Liver (tissue), 9 donors: ENCODE measurements around the gene GCLC. TPM values are rescaled to one million over a fixed set of nuclear protein-coding genes. Genes with fewer than 3 reads are reported as not detected.

Experiments
- DNase-seq: peaks from one replicate; pipeline ENCODE4 v3.0.0-alpha.2; 2017; ENCODE audit warnings: low spot score
- H3K27ac ChIP-seq, 2 donors: one replicate each; pipeline ENCODE4 v1.7.0; 2013; ENCODE audit warnings: inconsistent platforms in 2 of 2, low read length in 2 of 2, control low read depth in 1 of 2, low read depth in 1 of 2, mild to moderate bottlenecking in 1 of 2
- H3K27me3 ChIP-seq, 4 donors: one replicate each; pipeline versions ENCODE4 v1.6.1 to v1.7.0; 2013; ENCODE audit warnings: low read length in 3 of 4, inconsistent platforms in 1 of 4, mild to moderate bottlenecking in 1 of 4, moderate library complexity in 1 of 4; ENCODE audit not compliant: control insufficient read depth in 4 of 4, insufficient read depth in 4 of 4
- H3K36me3 ChIP-seq, 4 donors: one replicate each; pipeline versions ENCODE4 v1.6.1 to v1.7.0; 2013; ENCODE audit warnings: low read length in 3 of 4, mild to moderate bottlenecking in 3 of 4, low read depth in 1 of 4, moderate library complexity in 1 of 4; ENCODE audit not compliant: control insufficient read depth in 4 of 4, insufficient read depth in 3 of 4
- H3K4me1 ChIP-seq, 4 donors: one replicate each; pipeline versions ENCODE4 v1.6.1 to v1.7.0; 2013; ENCODE audit warnings: low read length in 3 of 4, mild to moderate bottlenecking in 3 of 4, moderate library complexity in 1 of 4; ENCODE audit not compliant: control insufficient read depth in 4 of 4, insufficient read depth in 4 of 4
- H3K4me3 ChIP-seq, 3 donors: one replicate each; pipeline versions ENCODE4 v1.6.1 to v1.7.0; 2013; ENCODE audit warnings: low read length in 3 of 3, control low read depth in 1 of 3, low read depth in 1 of 3, mild to moderate bottlenecking in 1 of 3
- H3K9ac ChIP-seq, 2 donors: one replicate each; pipeline ENCODE4 v1.7.0; 2013; ENCODE audit warnings: low read length in 2 of 2, mild to moderate bottlenecking in 2 of 2, moderate library complexity in 2 of 2, control low read depth in 1 of 2, low read depth in 1 of 2
- H3K9me3 ChIP-seq, 4 donors: one replicate each; pipeline versions ENCODE4 v1.6.1 to v1.7.0; 2013; ENCODE audit warnings: low read length in 3 of 4; ENCODE audit not compliant: control insufficient read depth in 4 of 4
- ATF3 ChIP-seq: IDR thresholded peaks from 2 replicates; pipeline ENCODE4 v1.6.1; 2016; ENCODE audit warnings: antibody characterized with exemption
- CTCF ChIP-seq: fragments of 150-350 bp; IDR thresholded peaks from 2 replicates; pipeline ENCODE4 v1.5.1; 2017; ENCODE audit warnings: improper control_type of control experiment, low read depth, low read length; ENCODE audit not compliant: missing input control
- EGR1 ChIP-seq, 2 donors: IDR thresholded peaks; 2 replicates each; pipeline ENCODE4 v1.6.1; 2016 to 2018; ENCODE audit warnings: antibody characterized with exemption in 2 of 2, low read depth in 2 of 2
- FOXA1 ChIP-seq: IDR thresholded peaks from 2 replicates; pipeline ENCODE4 v1.6.1; 2016; ENCODE audit warnings: antibody characterized with exemption
- FOXA2 ChIP-seq: IDR thresholded peaks from 2 replicates; pipeline ENCODE4 v1.6.1; 2016; ENCODE audit warnings: antibody characterized with exemption
- GABPA ChIP-seq, 2 donors: IDR thresholded peaks in 1 of 2; conservative IDR thresholded peaks in 1 of 2; 2 replicates each; pipeline ENCODE4 v1.6.1; 2016; ENCODE audit warnings: antibody characterized with exemption in 2 of 2, mild to moderate bottlenecking in 1 of 2, moderate library complexity in 1 of 2
- HNF4A ChIP-seq, 2 donors: conservative IDR thresholded peaks; 2 replicates each; pipeline ENCODE4 v1.6.1; 2016; ENCODE audit warnings: antibody characterized with exemption in 2 of 2, mild to moderate bottlenecking in 2 of 2
- HNF4G ChIP-seq: IDR thresholded peaks from 2 replicates; pipeline ENCODE4 v1.6.1; 2016; ENCODE audit warnings: antibody characterized with exemption
- JUND ChIP-seq, 2 donors: IDR thresholded peaks; 2 replicates each; pipeline ENCODE4 v1.6.1; 2016; ENCODE audit warnings: antibody characterized with exemption in 2 of 2
- NR2F2 ChIP-seq: IDR thresholded peaks from 2 replicates; pipeline ENCODE4 v1.6.1; 2016; ENCODE audit warnings: antibody characterized with exemption
- RAD21 ChIP-seq, 2 donors: IDR thresholded peaks; 2 replicates each; pipeline ENCODE4 v1.6.1; 2016; ENCODE audit warnings: antibody characterized with exemption in 2 of 2, mild to moderate bottlenecking in 2 of 2
- RXRA ChIP-seq, 2 donors: IDR thresholded peaks; 2 replicates each; pipeline ENCODE4 v1.6.1; 2017 to 2018; ENCODE audit warnings: antibody characterized with exemption in 2 of 2, mild to moderate bottlenecking in 1 of 2
- SP1 ChIP-seq: IDR thresholded peaks from 2 replicates; pipeline ENCODE4 v1.6.1; 2018; ENCODE audit warnings: antibody characterized with exemption, mild to moderate bottlenecking
- TAF1 ChIP-seq: conservative IDR thresholded peaks from 2 replicates; pipeline ENCODE4 v1.6.1; 2016; ENCODE audit warnings: antibody characterized with exemption, mild to moderate bottlenecking
- YY1 ChIP-seq: IDR thresholded peaks from 2 replicates; pipeline ENCODE4 v1.6.1; 2016; ENCODE audit warnings: antibody characterized with exemption, mild to moderate bottlenecking
- WGBS: extraction: QIAGEN DNeasy Blood & Tissue Kit; methylation state at CpG from one replicate; pipeline ENCODE4 v1.1.7; 2013; 5-methylcytosine and 5-hydroxymethylcytosine counted together
- polyA plus RNA-seq, 2 donors: library from polyadenylated mRNA; stranded (reverse) in 1 of 2; unstranded in 1 of 2; fragments of 200-250 nt in 1 of 2; fragments of >200 nt in 1 of 2; fragmentation: Nextera tagmentation in 1 of 2; extraction: Ambion mirVana in 1 of 2; gene quantifications; one replicate each; pipeline versions ENCODE4 v1.2.1 to v1.2.3, GENCODE V29; 2013 to 2015
- total RNA-seq, 2 donors: library from RNA; depleted of rRNA; stranded (reverse); fragments of >200 nt; gene quantifications; one replicate each; pipeline ENCODE4 v1.2.3, GENCODE V29; 2014
- donor health status: healthy.
- donor health status: healthy.
- donor health status: healthy.
- donor health status: healthy.
- donor health status: healthy.

The GCLC gene
- total and polyA plus RNA-seq, 4 donors, result 28.6 to 135 (median 79.8) TPM

GRCh38 chr6:53581173-53581773, 36.4 kb upstream of the GCLC start:
- no peaks in the 10 kb centered on the region for H3K9me3 ChIP-seq
- H3K27me3 ChIP-seq, result no peaks in the 10 kb centered on the region
- no peak for TF ChIP-seq HNF4G
- no peak for TF ChIP-seq FOXA1
- no peak for TF ChIP-seq TAF1
- no peak for TF ChIP-seq CTCF
- TF ChIP-seq GABPA (IDR thresholded peaks at IDR 0.05 in 1 of 2, conservative IDR thresholded peaks at IDR 0.05 in 1 of 2), result no peak
- no peak for TF ChIP-seq SP1
- TF ChIP-seq YY1, result no peak
- no peak for TF ChIP-seq RXRA (IDR thresholded peaks at IDR 0.05)
- no peak for TF ChIP-seq NR2F2
- no peak for TF ChIP-seq FOXA2
- TF ChIP-seq HNF4A (conservative IDR thresholded peaks at IDR 0.05), result no peak
- no peak for TF ChIP-seq RAD21 (IDR thresholded peaks at IDR 0.05)
- TF ChIP-seq ATF3, result no peak
- no peak for TF ChIP-seq JUND (IDR thresholded peaks at IDR 0.05)
- peaks cover 0 to 2% (median 0%) of the 10 kb centered on the region in 4 donors for H3K4me1 ChIP-seq
- H3K4me3 ChIP-seq, result no peak overlapping the region
- DNase-seq, result no peak
- H3K36me3 ChIP-seq, result no peaks in the 10 kb centered on the region
- no peak overlapping the region for H3K27ac ChIP-seq
- WGBS, result 92% methylated on average over 2 of the region's 2 CpGs
- no peak overlapping the region for H3K9ac ChIP-seq

GRCh38 chr6:53579338-53579737, 34.4 kb upstream of the GCLC start:
- no peaks in the 10 kb centered on the region for H3K36me3 ChIP-seq
- no peak overlapping the region for H3K27ac ChIP-seq
- H3K4me1 ChIP-seq, result peaks cover 0 to 2% (median 0%) of the 10 kb centered on the region in 4 donors
- H3K9me3 ChIP-seq, result no peaks in the 10 kb centered on the region
- no peak for TF ChIP-seq EGR1 (IDR thresholded peaks at IDR 0.05; ENCODE audit: low read depth in 2 of 2)
- TF ChIP-seq HNF4A (conservative IDR thresholded peaks at IDR 0.05), result no peak
- no peak for TF ChIP-seq FOXA2
- TF ChIP-seq ATF3, result no peak
- no peak overlapping the region for H3K4me3 ChIP-seq
- no peak overlapping the region for H3K9ac ChIP-seq
- no peaks in the 10 kb centered on the region for H3K27me3 ChIP-seq
- no peak for DNase-seq
- 90% methylated on average over 5 of the region's 5 CpGs for WGBS

- Histone ChIP-seq H3K27ac (no peak overlapping the region), H3K9me3 (no peaks in the 10 kb centered on the region), H3K27me3 (no peaks in the 10 kb centered on the region), H3K9ac (no peak overlapping the region), H3K36me3 (no peaks in the 10 kb centered on the region), H3K4me3 (no peak overlapping the region), H3K4me1 (peaks cover 0 to 2% (median 0%) of the 10 kb centered on the region in 4 donors)
- 81% methylated on average over 7 of the region's 7 CpGs for WGBS
- DNase-seq, result no peak
- TF ChIP-seq CTCF (no peak), TAF1 (no peak), HNF4A (conservative IDR thresholded peaks at IDR 0.05) (no peak), RAD21 (IDR thresholded peaks at IDR 0.05) (no peak), GABPA (IDR thresholded peaks at IDR 0.05 in 1 of 2, conservative IDR thresholded peaks at IDR 0.05 in 1 of 2) (no peak)
These were observed 33.5 kb upstream of the GCLC start for GRCh38 chr6:53578371-53578770.
